Activated T-helper 1 cell treated with anti-CD3 and anti-CD28 coated beads, Interleukin-12 subunit alpha, Interleukin-12 subunit beta, Interleukin-2, Interleukin-4 antibody, amounts not matched to agents 30 ng/mL and 10 ng/mL and 1 ng/mL, durations not matched to agents 14 hours and 24 hours and 36 hours (primary cell): ENCODE data around the gene POC1B. TPM values are rescaled to one million over a fixed set of nuclear protein-coding genes. Genes with fewer than 3 reads are reported as not detected.
A peak's percentile ranks its signal among the peaks of the same experiment; 100 is the strongest.

ENCODE experiments used
- DNase-seq: peaks from one replicate; pipeline ENCODE4 v3.0.0; 2021; ENCODE audit warnings: low spot score
- H3K27ac Mint-ChIP-seq: one replicate; pipeline ENCODE4 v1.8.0; 2021; ENCODE audit warnings: mild to moderate bottlenecking, mixed read lengths
- H3K27me3 Mint-ChIP-seq: one replicate; pipeline ENCODE4 v1.8.0; 2022; ENCODE audit warnings: mild to moderate bottlenecking, moderate library complexity, mixed read lengths; ENCODE audit not compliant: insufficient read depth
- H3K36me3 Mint-ChIP-seq: one replicate; pipeline ENCODE4 v1.8.0; 2021; ENCODE audit warnings: low read depth, mixed read lengths
- H3K4me1 Mint-ChIP-seq: one replicate; pipeline ENCODE4 v1.8.0; 2021; ENCODE audit warnings: low read depth, mixed read lengths
- H3K4me3 Mint-ChIP-seq: one replicate; pipeline ENCODE4 v1.8.0; 2021; ENCODE audit warnings: mild to moderate bottlenecking, moderate library complexity, mixed read lengths
- H3K9me3 Mint-ChIP-seq: one replicate; pipeline ENCODE4 v1.8.0; 2021; ENCODE audit warnings: mixed read lengths
- intact Hi-C: fragments of 100-400 bp; cut with micrococcal nuclease; formaldehyde crosslinking; loops from one replicate; pipeline ENCODE4 v1.15.1; 2024
- total RNA-seq: library from RNA; stranded (reverse); gene quantifications from 2 replicates; pipeline ENCODE4 v1.2.3, GENCODE V29; 2022

Gene POC1B
- total RNA-seq, 1 donor from 2014 or later: 22.0 TPM

GRCh38 chr12:89439941-89440340 is 85.9 kb downstream of the POC1B start:
- Mint-ChIP-seq H3K4me1 (peaks cover 16% of the 10 kb centered on the region), H3K4me3 (no peak overlapping the region), H3K27me3 (no peaks in the 10 kb centered on the region), H3K9me3 (peaks cover 33% of the 10 kb centered on the region), H3K27ac (no peak overlapping the region), H3K36me3 (peaks cover 44% of the 10 kb centered on the region)
- intact Hi-C loops: no loop called here
- DNase-seq: no peak

- Mint-ChIP-seq H3K4me3 (no peak overlapping the region), H3K27me3 (no peaks in the 10 kb centered on the region), H3K36me3 (peaks cover 43% of the 10 kb centered on the region), H3K4me1 (peaks cover 11% of the 10 kb centered on the region), H3K9me3 (peaks cover 16% of the 10 kb centered on the region), H3K27ac (no peak overlapping the region)
- intact Hi-C loops: no loop called here
- no peak for DNase-seq
Measured at GRCh38 chr12:89437231-89437630, 88.6 kb downstream of the POC1B start.

- H3K27ac Mint-ChIP-seq: no peak overlapping the region
- no peak overlapping the region for H3K4me3 Mint-ChIP-seq
- intact Hi-C loops: no loop called here
- H3K36me3 Mint-ChIP-seq: peaks cover 40% of the 10 kb centered on the region
- DNase-seq: no peak
- H3K27me3 Mint-ChIP-seq: no peaks in the 10 kb centered on the region
- peaks cover 16% of the 10 kb centered on the region for H3K9me3 Mint-ChIP-seq
- peaks cover 11% of the 10 kb centered on the region for H3K4me1 Mint-ChIP-seq
Measured at GRCh38 chr12:89436062-89436461, 89.8 kb downstream of the POC1B start.

- peaks cover 35% of the 10 kb centered on the region for H3K36me3 Mint-ChIP-seq
Measured at GRCh38 chr12:89433634-89434033, 92.2 kb downstream of the POC1B start.

GRCh38 chr12:89432396-89432795 is 93.5 kb downstream of the POC1B start:
- no peak for DNase-seq
- no peaks in the 10 kb centered on the region for H3K27me3 Mint-ChIP-seq
- H3K4me3 Mint-ChIP-seq: no peak overlapping the region
- H3K9me3 Mint-ChIP-seq: peaks cover 6% of the 10 kb centered on the region
- intact Hi-C loops: no loop called here
- peaks cover 30% of the 10 kb centered on the region for H3K36me3 Mint-ChIP-seq
- no peak overlapping the region for H3K27ac Mint-ChIP-seq
- H3K4me1 Mint-ChIP-seq: peaks cover 40% of the 10 kb centered on the region

More at GRCh38 chr12:89433634-89434033, 92.2 kb downstream of the POC1B start:
- H3K9me3 Mint-ChIP-seq: peaks cover 9% of the 10 kb centered on the region
- no peak overlapping the region for H3K4me3 Mint-ChIP-seq
- no peak overlapping the region for H3K27ac Mint-ChIP-seq
- H3K27me3 Mint-ChIP-seq: no peaks in the 10 kb centered on the region
- H3K4me1 Mint-ChIP-seq: peaks cover 27% of the 10 kb centered on the region
- no peak for DNase-seq
- intact Hi-C loops: no loop called here

- H3K36me3 Mint-ChIP-seq: peaks cover 34% of the 10 kb centered on the region
- peaks cover 50% of the 10 kb centered on the region for H3K4me1 Mint-ChIP-seq
- H3K27ac Mint-ChIP-seq: no peak overlapping the region
- intact Hi-C loops: loop anchor here (5.0 kb wide), 1 partner anchor 37 kb away; no protein-coding TSS in a partner anchor
- H3K4me3 Mint-ChIP-seq: no peak overlapping the region
- H3K27me3 Mint-ChIP-seq: no peaks in the 10 kb centered on the region
- H3K9me3 Mint-ChIP-seq: no peaks in the 10 kb centered on the region
- no peak for DNase-seq
Measured at GRCh38 chr12:89429528-89429927, 96.3 kb downstream of the POC1B start.

GRCh38 chr12:89427508-89428156 is 98.2 kb downstream of the POC1B start:
- Mint-ChIP-seq H3K4me1 (peaks cover 53% of the 10 kb centered on the region), H3K27ac (peak overlapping the region; percentile 72), H3K36me3 (peaks cover 30% of the 10 kb centered on the region), H3K27me3 (no peaks in the 10 kb centered on the region), H3K4me3 (peak overlapping the region; percentile 32), H3K9me3 (no peaks in the 10 kb centered on the region)
- intact Hi-C loops: loop anchor here (5.0 kb wide), 1 partner anchor 35 kb away; no protein-coding TSS in a partner anchor
- DNase-seq: peak; percentile 6

- no peak for DNase-seq
- no peaks in the 10 kb centered on the region for H3K9me3 Mint-ChIP-seq
- intact Hi-C loops: loop anchor here (5.0 kb wide), 1 partner anchor 33 kb away; no protein-coding TSS in a partner anchor
- no peak overlapping the region for H3K4me3 Mint-ChIP-seq
- H3K4me1 Mint-ChIP-seq: peaks cover 48% of the 10 kb centered on the region
- H3K27me3 Mint-ChIP-seq: no peaks in the 10 kb centered on the region
- H3K27ac Mint-ChIP-seq: no peak overlapping the region
- H3K36me3 Mint-ChIP-seq: peaks cover 35% of the 10 kb centered on the region
Measured at GRCh38 chr12:89424846-89425245, 101.0 kb downstream of the POC1B start.

GRCh38 chr12:89424389-89424788 is 101.5 kb downstream of the POC1B start:
- no peak overlapping the region for H3K27ac Mint-ChIP-seq
- intact Hi-C loops: no loop called here
- no peak for DNase-seq
- H3K36me3 Mint-ChIP-seq: peaks cover 31% of the 10 kb centered on the region
- no peak overlapping the region for H3K4me3 Mint-ChIP-seq
- no peaks in the 10 kb centered on the region for H3K27me3 Mint-ChIP-seq
- H3K4me1 Mint-ChIP-seq: peaks cover 44% of the 10 kb centered on the region
- H3K9me3 Mint-ChIP-seq: no peaks in the 10 kb centered on the region

GRCh38 chr12:89421092-89421835 is 104.6 kb downstream of the POC1B start:
- intact Hi-C loops: no loop called here
- H3K4me3 Mint-ChIP-seq: no peak overlapping the region
- H3K27me3 Mint-ChIP-seq: no peaks in the 10 kb centered on the region
- H3K9me3 Mint-ChIP-seq: no peaks in the 10 kb centered on the region
- H3K36me3 Mint-ChIP-seq: peaks cover 35% of the 10 kb centered on the region
- no peak for DNase-seq
- H3K27ac Mint-ChIP-seq: peak overlapping the region; percentile 42
- peaks cover 16% of the 10 kb centered on the region for H3K4me1 Mint-ChIP-seq

GRCh38 chr12:89418228-89418910 is 107.5 kb downstream of the POC1B start:
- Mint-ChIP-seq H3K4me3 (no peak overlapping the region), H3K27ac (no peak overlapping the region), H3K27me3 (no peaks in the 10 kb centered on the region), H3K9me3 (no peaks in the 10 kb centered on the region), H3K36me3 (peaks cover 22% of the 10 kb centered on the region), H3K4me1 (peaks cover 6% of the 10 kb centered on the region)
- no peak for DNase-seq
- intact Hi-C loops: no loop called here

- intact Hi-C loops: no loop called here
- peaks cover 22% of the 10 kb centered on the region for H3K36me3 Mint-ChIP-seq
- peaks cover 6% of the 10 kb centered on the region for H3K4me1 Mint-ChIP-seq
- no peaks in the 10 kb centered on the region for H3K9me3 Mint-ChIP-seq
- no peaks in the 10 kb centered on the region for H3K27me3 Mint-ChIP-seq
- no peak overlapping the region for H3K27ac Mint-ChIP-seq
- DNase-seq: no peak
- H3K4me3 Mint-ChIP-seq: no peak overlapping the region
Measured at GRCh38 chr12:89417246-89417977, 108.4 kb downstream of the POC1B start.
